ENCODE results near the gene TEAD1.
"Not testable (repeated sequence)": the region's sequence is repeated elsewhere in the genome, so short reads cannot be mapped to it uniquely, and the experiment has no call there.

Gene TEAD1

DNA sequence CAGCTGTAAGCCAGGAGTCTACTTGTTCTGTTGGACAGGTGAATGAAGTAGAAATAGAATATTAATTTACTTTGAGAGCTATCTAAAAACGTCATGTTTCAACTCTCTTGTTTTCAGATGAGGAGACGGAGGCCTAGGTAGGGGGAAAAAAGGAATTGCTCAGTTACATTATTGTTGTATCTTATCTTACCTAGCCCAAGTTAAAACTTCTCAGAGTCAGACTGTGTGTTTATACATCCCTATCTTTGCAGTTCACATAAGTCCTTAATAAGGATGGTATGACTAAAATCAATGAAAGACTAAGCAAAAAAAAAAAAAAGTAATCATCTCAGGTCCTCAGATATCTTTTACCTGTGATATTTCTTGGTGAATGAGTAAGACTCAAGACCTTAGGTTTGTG lies 62.8 kb downstream of the TEAD1 start:
- no peak for DNase-seq (ENCODE audit: low read depth)

DNA sequence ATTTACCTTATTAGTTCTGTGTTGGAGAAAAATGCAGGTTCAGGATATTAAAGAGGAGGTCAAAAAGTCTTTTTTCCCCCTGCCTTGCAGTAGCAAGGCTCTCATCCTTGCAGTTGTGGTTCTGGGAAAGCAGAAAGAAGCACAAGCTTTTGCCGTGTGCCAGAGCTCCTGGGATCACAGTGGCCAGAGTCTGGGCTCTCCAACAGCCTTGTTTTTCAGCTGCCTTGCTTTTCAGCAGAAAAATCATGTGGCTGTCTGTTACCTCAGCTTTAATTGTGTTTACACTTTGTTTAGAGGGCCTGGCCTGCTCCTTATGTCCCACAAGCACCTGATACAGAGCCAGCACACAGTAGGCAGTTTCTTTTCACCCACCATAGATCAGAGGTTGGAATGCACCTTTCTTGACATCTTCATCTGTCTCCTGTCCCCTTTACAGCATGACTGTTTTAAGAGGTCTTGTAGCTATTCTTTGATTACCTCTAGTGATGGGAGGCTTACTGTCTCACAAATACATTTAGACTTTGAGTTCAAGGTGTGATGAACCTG lies 67.5 kb downstream of the TEAD1 start:
- no peak for DNase-seq (ENCODE audit: low read depth)

DNA sequence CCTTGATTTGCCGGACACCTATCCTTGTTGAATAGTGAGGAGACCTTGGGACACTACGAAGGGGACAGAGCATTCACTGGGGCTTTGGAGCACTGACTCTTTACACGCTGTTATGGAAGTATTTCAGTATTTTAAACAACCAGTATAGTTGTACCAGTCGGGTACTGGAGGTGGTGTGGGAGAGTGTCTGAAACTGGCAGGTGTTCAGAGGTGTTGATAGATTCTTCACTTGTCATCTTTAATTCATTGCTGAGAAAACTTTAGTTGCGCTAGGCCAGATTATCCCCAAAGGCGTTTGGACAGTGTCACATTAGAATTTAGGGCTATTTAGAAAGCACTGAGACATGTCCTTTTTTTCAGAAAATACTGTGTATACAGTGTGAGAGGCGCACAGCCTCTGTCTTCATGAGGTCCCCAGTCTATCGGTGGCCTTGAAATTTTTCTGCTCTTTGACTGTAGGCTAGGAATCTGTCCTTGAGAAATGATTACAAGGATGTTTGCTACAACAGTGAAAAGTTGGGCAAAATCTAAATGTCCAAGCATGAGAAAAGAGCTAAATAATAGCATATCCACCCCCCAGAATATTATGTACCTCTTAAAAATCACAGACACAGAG lies 69.7 kb downstream of the TEAD1 start:
- DNase-seq (ENCODE audit: low read depth): no peak

DNA sequence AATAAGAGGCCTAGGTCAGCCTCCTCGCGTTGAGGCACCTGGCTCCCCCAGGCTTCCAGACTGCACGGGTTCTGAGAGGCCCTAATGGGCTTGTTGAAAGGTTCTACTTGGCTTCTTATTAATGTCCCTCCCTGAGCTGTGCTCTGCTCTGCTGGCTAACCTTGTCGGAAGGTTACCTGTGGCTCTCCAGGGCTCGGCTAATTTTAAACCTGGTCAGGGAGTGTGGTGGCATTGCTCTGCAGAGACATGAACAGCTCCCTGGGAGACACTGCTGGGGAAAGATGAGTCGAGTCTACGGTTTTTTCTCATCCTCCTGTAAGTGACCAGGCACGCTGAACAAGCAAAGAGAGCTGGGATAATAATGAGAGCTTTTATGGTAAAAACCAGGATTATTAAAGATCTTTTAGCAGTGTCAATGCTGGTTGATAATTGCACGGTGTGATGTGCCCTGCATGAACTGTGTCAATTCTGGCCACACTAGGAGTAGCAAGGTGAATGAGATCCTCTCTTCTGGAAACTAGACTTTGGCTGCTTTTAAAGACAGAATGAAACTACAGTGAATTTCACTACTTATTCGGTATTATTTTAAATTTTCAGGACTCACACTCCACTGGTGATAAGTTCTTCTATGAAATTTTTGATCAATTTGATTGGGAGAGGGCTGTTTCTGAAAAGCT lies 70.7 kb downstream of the TEAD1 start:
- no peak for DNase-seq (ENCODE audit: low read depth)

DNA sequence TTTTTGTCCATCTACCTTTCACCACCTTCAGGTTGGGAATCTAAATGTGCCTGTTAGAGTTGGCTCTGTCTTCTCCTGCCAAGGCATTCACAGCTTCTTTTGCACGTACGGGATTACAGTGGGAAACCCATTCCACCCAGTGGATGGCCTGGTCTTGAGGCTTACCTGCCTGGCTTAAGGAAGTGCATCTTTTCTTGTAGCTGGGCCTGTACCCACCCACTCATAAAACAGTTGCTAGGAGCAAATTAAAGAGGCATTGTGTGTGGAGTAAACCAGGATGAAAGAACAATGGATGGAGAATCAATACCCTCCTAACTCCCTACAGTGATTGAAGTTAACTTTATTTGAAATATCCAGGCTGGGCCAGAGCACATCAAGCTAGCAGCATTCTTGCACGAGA lies 71.6 kb downstream of the TEAD1 start:
- no peak for DNase-seq (ENCODE audit: low read depth)

DNA sequence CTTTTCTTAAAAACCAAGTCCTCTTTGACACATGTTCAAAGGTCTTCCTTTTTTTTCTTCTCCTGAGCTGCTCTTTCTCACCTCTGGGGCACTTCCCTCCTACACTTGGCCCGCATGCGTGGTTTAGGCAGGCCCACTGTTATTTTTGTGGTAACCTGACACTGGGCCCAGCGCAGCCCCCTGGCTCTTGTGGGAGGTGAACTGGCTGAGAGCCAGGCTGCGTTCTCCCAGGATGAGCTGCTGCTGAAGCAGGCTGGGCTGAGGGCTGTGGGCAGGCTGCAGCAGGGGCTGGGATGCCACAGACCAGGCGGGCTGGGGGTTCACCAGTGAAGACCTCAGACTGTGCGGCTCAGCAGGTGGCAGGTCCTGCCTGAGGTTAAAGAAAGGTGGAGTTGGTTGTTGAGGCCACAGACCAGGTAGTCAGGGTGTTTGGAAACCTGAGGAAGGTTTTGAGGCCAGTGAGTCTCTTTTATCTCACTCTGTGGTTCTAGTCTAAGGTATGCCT lies 72.4 kb downstream of the TEAD1 start:
- no peak for DNase-seq (ENCODE audit: low read depth)

DNA sequence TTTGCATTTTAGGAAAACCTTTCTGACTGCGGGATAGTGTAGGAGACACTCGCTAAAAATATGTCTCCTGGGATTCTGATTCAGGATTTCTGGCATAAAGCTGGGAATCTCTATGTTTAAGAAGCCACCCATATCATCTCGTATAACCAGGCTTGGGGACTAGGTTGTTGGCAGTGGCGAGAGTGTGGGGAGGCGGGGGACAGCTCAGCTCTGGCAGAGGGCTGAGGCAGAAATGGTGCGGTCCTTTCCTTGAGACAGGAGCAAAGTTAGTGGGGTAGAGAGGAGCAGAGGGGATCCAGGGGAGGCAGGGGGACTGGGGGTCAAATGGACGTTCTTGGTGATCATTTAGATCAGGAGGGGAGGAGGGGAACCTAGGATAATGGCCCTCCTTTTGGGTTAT lies 74.3 kb downstream of the TEAD1 start:
- DNase-seq (ENCODE audit: low read depth): no peak

DNA sequence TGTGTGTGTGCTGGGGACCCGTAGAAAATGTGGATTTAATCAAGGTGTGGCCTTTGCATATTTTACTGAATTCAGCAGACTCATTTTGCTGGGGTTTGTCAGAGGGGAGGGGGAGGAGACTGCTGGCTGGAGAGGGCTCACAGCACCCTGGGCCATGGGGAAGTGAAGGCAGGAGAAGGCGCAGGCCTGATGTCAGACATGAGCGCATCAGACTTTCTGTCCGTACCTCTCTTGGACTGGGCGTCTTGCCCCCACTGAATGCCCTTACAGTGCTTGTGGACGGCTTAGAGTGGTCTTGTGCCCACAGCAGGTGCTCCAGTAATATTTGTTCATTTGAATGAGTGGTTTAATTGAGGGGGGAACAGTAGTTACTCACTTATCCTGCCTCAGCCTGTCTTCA lies 75.2 kb downstream of the TEAD1 start:
- DNase-seq (ENCODE audit: low read depth): no peak

DNA sequence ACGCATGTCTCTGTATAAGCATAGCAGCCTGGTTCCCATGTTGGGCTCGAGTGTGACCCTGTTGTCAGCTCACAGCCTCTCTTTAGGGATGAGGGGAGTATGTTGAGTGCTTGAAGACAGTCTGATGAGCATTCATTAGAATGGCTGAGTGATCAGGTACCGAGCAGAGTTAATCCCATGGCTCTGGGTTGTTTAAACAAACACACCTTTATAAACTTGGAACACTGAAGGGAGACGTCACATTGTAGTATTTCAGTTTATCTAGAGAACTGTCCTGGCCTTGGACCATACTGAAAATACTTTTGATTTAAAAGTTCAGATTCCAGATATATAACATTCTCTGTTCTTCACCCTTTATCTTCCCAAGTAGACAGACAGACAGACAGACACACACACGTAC lies 76.0 kb downstream of the TEAD1 start:
- no peak for DNase-seq (ENCODE audit: low read depth)

DNA sequence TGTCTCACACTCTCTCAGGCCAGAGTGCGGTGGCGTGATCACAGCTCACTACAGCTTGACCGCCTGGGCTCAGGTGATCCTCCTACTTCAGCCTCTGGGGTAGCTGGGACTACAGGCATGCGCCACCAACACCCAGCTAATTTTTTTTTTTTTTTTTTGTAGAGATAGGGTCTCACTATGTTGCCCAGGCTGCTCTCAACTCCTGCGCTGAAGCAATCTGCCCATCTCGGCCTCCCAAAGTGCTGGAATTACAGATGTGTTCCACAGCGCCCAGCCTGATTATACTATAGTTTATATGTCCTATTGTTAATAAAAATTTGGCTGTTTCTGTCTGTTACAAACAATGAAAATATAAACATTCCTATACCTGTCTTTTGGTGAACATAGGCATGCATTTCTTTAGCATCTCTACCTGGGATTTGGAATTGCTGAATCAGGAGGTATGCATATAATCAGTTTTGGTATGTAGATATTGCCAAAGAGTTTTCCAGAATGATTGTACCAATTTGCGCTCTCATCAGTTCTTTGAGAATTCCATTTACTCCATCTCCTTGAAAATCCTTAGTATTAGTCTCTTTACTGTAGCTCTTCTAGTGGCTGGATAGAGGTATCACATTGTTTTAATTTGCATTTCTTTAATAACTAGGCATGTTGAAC lies 78.8 kb downstream of the TEAD1 start:
- no peak for DNase-seq (ENCODE audit: low read depth)

DNA sequence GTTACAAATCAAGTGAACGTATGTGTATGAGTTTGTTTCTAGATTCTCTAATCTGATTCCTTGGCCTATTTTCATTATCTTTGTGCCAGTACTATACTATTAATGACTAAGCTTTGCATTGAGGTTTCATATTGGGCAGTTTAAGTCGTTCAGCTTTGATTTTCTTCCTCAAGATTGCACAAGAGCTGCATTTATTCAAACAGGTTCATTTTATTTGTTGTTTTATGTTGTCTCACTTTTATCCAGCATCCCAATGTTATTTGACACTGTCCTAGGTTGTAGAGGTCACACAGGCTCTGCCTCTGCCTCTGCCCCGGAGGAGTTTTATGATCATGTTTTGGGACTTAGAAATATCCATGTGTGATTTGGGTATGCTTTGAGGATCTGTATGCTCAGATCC lies 79.8 kb downstream of the TEAD1 start:
- DNase-seq (ENCODE audit: low read depth): no peak

DNA sequence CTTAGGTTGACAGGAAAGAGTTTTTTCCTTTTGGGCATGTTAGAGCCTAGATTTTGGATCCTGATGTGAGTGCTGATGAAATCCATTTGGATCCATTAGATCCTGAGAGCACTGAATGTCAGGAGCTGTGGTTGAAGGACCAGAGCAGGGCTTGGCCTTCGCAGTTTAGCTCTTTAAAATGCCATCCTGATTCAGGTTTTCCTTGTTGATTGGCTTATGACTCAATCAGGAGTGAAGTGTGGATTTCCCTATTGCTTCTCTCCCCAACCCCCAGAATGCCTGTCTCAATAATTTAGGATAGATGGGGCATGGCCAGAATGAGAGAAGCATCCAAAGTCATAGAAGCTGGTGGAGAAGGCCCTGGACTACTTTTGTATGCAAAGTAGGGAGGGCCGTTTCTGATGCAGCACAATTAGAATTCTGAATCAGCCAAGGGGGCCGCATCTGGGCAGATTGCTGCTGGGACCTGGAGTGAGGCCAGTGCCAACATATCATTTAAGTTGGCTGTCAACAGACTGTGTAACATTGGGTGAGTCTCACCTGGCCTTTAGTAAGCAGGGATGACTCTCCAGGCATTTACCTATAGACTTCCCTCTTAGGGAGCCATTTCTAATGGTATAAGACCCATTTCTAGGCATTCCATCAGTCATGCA lies 80.5 kb downstream of the TEAD1 start:
- DNase-seq (ENCODE audit: low read depth): no peak

DNA sequence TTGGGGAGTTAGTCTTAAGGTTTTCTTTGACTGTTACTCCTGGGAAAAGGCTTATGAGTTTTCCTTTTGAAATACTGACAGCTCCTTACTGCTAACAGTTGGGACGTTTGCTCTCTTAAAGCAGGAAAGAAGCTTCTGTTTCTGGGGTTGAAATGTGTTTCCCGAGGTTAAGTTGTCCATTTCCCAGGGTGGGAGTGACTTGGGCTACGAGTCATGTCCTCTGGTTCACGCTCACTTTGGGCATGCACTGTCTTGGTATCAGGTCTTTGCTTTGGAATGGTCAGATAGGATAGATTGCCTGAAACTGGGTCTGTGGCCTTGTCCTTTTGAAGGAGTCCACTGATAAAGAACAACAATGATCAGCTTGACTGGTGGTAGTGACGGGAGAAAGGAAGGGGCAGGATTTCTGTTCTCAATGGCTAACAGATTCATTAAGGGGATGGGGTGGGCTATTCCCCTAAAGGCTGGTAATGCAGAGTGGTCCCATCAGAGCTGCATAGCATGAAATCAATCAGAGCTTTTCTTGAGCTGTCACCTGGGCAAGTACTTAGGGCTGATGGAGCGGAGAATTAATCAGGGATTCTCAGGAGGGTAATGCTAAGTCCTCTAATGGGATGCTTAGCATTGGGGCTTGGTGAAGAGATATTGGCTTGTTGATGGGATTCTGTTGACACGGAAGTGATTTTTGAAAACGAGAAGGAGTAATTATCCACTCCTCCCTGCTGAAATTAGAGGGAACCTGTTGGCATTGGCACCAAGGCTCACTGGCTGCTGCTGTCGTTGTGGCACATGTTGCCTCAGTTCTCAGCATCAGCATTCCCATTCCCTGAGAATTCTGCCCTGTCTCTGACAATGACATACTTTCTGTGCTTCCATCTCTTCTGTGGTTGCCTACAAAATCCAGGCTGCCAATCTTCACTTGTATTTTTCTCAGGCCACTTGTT lies 81.6 kb downstream of the TEAD1 start:
- no peak for DNase-seq (ENCODE audit: low read depth)

DNA sequence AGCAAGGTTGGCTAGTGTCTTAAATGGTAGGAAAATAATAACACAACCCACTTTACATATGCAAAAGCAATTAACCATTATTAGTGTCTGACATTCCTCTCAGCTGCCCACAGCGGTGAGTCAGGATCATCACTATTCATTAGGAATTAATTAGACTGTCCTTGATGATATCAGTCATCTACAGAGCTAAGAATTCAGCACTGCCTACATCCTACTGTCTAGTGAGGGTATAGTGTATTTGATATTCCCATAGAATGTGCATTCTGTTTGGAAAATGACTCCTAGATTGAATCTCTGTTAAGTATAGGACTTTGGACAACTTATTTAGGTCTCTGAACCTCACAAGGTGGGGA lies 82.2 kb downstream of the TEAD1 start:
- DNase-seq (ENCODE audit: low read depth): no peak

DNA sequence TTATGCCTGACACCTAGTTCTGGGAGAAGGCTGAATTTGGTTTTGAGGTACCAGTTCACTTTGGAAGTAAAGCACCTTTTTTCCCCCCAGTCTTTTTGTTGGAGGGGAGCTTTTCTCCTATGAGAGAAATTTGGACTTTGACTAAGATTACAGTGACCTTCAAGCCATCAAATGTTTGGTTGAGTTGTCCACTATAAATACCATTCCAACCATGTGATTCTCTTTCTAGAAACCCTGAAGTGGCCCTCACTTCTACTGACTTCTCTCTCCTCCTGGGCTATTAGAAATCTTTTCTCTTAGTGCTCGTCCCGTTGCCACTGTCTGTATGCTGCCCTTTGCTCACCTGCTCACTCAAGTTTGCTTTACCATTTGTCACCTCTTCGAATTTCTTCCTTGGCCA lies 82.6 kb downstream of the TEAD1 start:
- no peak for DNase-seq (ENCODE audit: low read depth)

DNA sequence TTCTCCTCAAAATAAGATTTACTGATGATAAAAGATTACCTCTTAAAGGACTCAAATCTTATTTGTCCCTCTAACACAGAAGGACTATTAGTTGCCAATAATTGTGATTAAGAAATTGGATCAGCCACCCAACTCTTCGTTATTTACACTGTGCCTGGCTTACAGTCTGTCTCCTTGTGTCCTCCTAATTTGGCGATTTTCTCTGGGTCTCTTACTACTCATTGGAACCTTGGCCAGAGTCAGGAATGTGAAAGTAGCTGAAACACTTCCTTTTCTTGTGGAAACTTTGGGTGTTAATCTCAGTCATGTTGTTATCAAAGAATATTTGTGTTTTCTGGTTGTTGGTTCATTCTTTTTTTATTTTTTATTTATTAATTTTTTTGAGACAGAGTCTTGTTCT lies 83.2 kb downstream of the TEAD1 start:
- DNase-seq (ENCODE audit: low read depth): no peak

DNA sequence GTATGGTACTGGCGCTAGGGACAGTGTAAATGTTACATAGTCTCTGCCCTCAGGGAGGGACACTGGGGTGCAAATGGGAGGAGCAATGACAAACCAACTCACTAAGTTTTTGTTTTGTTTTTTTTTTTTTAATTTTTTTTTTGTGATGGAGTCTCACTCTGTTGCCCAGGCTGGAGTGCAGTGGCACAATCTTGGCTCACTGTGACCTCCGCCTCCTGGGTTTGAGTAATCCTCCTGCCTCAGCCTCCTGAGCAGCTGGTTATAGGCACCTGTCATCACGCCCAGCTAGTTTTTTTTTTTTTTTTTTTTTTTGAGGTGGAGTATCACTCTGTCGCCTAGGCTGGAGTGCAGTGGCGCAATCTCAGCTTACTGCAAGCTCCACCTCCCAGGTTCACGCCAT lies 83.9 kb downstream of the TEAD1 start:
- DNase-seq (ENCODE audit: low read depth): not testable (repeated sequence)

DNA sequence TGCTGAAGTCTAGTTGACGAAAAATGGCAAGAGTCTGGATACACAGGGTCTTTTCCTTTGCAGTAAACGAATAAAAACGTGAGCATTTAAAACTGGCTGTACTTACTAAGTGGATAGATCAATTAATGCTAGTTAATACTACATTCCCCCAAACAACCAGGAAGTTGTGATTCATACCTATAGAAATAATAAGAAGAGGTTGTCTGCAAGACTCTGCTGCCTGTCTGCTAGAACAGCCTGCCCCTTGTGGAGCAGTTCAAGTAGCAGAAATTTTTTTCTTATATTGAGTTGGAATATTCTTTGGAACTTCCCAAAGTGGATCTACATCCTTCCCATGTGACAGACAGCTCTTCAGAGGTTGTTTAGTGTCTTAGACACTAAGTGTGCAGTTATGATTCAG lies 86.8 kb downstream of the TEAD1 start:
- DNase-seq (ENCODE audit: low read depth): no peak

DNA sequence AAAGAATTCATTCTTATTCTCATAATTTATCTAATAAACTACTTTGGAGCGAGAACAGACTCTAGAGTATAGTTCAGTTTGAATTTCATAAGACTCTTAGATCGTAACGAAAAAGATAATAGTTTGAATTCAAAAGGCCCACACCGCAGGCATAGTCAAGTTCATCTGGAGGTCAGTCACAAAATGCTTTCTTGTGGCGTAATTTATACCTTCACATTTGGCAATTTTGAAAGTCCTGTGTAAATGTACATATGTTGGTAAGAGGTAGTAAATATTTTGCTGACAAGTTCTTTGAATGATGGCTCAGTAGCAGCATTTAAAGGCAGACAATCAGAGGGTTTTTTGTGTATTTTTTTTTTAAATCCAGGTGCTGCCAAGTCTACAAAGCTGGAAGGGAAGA lies 88.1 kb downstream of the TEAD1 start:
- no peak for DNase-seq (ENCODE audit: low read depth)

DNA sequence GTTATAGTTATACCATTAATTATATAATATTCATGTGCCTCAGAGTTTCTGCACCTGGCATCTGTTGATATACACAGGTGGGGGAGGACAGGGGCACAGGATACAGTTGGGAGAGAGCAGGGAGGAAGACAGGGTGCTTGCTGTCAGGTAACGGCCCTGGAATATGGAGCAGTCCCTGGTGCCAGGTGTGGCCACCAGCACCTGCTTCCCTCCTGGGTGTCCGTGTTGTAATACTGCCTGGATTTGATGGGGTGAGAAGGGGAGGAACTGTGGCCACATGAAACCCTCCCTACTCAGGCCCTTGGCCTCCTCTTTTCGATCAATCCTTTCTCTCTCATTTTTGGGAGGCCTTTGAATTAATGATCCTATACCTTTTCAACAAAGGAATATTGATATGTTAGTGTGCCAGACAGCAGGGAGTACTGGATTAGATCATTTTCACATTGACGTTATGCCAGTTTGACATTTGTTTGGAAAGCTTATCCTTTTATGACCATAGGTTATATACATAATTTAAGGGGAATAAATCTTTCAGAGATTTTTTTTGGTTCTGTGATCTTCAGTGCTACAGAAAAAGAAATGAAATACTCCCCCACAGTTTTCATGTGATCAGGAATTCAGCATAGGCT lies 88.6 kb downstream of the TEAD1 start:
- DNase-seq (ENCODE audit: low read depth): no peak
